Amygdala (tissue), 56 donors: Measurements from ENCODE around the gene LCT.

Experiments used
- DNase-seq, 56 donors: peaks; one replicate each; lab custom pipeline; 2025; lab: John Stamatoyannopoulos, UW

Gene LCT

DNA sequence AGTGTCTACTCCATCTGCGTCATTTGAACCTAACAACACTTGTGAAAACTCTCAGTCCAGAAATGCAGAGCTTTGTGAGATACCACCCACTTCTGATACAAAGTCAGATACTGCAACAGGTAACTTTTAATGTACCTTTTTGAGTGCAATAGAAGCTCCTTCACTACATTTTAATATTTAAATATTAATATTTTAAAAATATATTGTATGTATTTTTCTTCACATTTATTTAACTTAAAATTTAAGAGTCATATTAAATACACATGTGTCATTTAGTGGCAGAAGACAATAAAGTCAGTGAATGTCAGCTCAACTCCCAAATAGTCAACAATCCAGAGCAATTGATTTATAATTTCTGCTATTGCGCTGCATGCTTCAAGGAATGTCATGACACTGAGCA lies 81.4 kb downstream of the LCT start:
- DNase-seq, result no peak

DNA sequence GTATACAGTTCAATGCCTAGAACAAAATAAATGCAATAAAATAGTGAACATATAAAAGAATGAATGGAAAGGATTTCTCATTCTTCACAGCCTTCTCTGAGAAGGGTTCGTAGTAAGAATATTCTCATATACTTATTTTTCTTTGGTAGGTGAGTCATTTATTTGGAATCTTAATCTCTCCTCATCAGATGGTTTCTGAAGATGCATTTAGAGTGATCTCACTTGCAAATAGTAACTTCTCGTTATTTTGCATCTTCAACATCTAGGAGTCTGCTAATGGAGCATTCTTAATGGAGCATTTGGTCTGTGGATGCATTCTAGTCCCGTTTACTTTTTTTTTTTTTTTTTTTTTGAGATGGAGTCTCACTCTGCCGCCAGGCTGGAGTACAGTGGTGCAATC lies 91.4 kb downstream of the LCT start:
- no peak for DNase-seq

DNA sequence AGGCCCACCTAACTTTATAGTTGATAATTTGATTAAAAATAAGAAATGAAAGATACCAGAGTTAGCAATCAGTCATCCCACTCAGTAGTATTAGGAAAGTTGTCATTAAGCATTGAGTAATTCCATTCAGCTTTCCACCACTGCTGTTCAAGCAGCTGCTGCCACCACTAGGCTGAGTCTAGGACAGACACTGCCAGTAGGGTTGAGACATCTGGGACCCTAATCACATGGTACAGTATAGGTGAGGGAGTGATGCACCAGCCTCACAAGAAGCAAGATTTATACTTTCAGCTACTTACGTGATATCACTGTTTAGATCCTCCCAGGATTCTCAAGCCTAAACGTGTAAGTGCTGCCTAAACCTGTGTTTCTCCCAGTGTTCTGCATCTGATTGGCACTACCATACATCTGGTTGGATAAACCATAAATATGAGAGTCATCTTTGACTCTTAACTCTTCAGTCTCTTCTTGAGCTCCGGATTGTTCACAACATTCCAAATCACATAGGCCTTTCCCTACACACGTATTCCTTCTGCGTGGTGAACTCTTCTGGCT lies 92.1 kb downstream of the LCT start:
- no peak for DNase-seq

DNA sequence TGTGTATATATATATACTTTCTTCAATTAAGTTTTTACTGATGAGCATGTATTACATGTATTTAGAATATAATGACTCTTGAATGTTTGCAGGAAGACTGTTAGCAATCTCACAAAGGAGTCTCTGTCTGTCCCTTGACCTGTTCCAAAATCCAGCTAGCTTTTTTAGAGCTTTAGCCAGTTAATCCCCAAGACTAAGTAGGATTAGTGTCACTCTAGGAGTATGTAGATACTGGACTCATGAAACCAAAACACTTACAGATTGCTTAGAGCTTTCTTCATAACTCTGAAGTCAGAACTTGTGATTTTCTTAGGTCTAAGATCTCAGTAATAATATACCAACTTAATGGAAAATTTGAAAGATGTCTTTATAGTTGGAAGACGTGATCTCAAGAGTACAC lies 93.1 kb downstream of the LCT start:
- DNase-seq, result no peak

DNA sequence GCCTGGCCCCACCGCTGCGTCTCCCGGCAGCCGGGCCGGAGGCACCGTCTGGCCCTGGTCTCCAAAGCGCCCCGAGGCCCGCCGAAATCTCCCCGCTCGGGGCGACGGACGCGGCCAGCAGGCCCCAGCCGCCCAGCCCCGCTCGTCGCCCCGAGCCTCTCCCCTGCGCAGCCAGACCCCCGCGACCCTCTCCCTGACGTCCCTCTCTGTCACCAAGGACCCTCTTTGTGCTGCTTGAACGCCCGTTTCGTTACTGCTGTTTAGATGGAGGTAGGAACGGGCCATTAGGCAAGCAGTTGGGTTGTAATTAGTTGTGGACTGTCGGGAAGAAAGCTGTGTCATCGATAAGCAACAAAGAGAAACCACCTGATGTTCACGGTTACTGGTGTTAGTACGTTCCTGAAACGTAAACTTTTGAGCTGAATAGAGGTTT lies 94.6 kb downstream of the LCT start:
- peak in 24 of 56 donors; percentile 6 to 68 (median 46) for DNase-seq

DNA sequence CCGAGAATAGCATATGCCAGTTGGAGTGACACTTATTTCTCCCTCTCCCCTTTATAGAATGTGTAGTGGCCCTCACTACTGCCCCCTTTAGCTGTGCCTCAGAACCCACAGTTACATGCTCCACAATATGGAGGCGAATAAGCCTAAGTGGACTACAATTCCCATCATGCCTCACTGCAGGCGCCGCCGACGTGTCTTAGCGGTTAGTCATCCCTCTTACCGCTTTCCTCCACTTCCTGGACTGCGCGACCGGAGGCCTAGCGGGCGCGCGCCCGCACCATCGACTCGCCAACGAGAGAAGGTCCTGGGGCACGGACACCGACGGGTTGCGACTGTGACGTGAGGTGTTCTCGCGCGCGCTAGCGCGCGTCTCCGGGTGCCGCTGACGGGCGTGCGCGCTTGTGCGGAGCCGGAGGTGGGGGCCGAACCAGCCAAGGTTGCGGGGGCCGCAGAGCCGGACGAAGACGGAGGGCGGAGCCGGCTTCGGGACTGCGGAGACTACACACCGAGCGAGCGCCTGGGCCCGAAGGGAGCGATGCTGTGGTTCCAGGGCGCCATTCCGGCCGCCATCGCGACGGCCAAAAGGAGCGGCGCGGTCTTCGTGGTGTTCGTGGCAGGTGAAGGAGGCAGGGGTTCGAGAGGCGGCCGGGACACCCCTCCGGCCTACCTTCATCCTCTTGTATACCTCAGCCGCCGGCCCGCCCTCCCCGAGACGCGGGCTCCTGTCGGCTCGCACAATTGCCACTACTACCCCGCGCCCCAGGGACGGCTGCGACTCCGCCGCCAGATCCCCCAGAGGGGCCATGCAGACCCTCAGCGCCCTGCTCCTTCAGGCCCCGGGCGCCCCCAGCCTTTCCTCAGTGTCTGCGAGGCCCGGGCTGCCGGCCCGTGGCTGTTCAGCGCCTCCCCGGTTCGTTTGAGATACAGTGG lies 95.3 kb downstream of the LCT start, which contains the start of gene UBXN4:
TSS of gene UBXN4 (plus strand) at position 461 of the 930 bp plus-strand sequence. CDS start at position 536, 75 bp downstream.
- DNase-seq, result peak; percentile 45 to 98 (median 96)

DNA sequence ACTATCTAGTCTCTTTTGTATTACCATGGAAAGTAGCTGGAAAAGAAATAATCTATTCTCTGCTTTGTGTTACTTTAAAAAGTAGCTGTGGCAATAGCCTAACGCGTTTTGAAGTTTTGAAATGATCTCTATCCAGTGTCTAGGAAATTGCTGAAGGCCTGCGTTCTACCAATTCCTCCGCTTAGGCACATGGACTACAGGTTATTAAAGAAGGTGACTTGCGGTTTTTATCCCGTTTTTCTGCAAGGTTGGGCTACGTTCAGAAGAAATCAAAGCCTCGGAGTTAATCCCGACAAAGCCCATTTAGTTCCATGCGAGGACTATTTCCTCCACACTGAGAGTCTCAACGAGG lies 96.0 kb downstream of the LCT start:
- no peak for DNase-seq

DNA sequence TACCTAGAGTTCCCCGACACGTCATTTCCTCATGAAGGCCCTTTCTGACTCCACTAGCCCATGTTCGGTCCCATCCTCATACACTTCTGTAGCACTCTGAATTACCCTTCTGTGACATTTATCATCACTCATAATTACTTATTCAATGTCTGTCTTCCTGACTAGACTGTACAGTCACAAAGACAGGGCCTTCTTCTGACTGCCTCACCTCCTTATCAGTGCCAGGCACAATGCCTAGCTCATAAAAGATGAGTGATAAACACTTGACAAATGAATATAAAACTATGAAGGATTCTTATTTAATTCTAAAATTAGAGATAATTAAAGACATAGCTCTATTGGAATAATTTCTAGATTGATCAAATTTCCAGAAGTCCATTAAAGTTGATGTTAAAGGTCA lies 96.8 kb downstream of the LCT start:
- no peak for DNase-seq
